RWPE1 (cell line): Measurements from ENCODE around the gene SUPV3L1.

Source experiments
- CTCF ChIA-PET: fragments of 350-600 bp; sonication (Branson Sonifier 250); formaldehyde crosslinking; extraction: SDS; loops from one replicate; lab custom pipeline; 2021; lab: Yijun Ruan, JAX
- POLR2A ChIA-PET: fragments of 400-600 bp; formaldehyde crosslinking; extraction: SDS; loops from one replicate; lab custom pipeline; 2020; ENCODE audit warnings: antibody characterized with exemption; ENCODE audit not compliant: low non-redundant PET; lab: Yijun Ruan, JAX
- DNase-seq: peaks from one replicate; pipeline ENCODE4 v3.0.0; 2012; ENCODE audit warnings: low spot score
- H3K27ac ChIP-seq: fragments of 450-650 bp; 2 replicates; pipeline ENCODE4 v1.5.1; 2017
- TF ChIP-seq, protein P1 (sequence below): fragments of 450-650 bp; conservative IDR thresholded peaks from 2 replicates; pipeline ENCODE4 v1.5.1; 2017; ENCODE audit warnings: low read depth, mild to moderate bottlenecking

The SUPV3L1 gene

DNA sequence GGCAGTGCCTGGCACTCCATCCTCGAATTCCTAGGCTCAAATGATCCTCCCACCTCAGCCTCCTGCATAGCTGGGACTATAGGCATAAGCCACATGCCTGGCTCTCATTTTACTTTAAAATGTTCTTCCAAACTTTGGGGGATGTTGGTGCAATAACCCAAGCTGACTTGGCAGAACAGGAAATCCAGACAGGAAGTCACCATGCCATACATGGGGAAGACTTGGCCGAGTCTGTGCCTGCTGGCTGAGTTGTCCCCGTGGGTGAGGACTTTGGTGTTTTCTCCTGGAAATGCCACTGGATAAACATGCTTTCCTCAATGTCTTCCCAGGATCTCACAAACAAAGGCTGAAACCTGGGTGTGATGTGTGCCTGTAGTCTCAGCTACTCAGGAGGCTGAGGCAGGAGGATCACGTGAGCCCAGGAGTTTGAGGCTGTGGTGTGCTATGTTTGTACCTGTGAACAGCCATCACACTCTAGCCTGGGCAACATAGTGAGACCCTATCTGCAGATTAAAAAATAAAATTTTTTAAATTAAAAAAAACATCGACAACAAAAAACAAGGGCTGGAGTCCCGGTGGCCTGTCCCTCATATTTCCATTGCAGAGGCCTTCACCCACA, 59.9 kb downstream of the SUPV3L1 start:
- peak overlapping the region; percentile 84 for H3K27ac ChIP-seq
- POLR2A ChIA-PET, result no interaction called here
- TF ChIP-seq, protein P1, sequence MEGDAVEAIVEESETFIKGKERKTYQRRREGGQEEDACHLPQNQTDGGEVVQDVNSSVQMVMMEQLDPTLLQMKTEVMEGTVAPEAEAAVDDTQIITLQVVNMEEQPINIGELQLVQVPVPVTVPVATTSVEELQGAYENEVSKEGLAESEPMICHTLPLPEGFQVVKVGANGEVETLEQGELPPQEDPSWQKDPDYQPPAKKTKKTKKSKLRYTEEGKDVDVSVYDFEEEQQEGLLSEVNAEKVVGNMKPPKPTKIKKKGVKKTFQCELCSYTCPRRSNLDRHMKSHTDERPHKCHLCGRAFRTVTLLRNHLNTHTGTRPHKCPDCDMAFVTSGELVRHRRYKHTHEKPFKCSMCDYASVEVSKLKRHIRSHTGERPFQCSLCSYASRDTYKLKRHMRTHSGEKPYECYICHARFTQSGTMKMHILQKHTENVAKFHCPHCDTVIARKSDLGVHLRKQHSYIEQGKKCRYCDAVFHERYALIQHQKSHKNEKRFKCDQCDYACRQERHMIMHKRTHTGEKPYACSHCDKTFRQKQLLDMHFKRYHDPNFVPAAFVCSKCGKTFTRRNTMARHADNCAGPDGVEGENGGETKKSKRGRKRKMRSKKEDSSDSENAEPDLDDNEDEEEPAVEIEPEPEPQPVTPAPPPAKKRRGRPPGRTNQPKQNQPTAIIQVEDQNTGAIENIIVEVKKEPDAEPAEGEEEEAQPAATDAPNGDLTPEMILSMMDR, result no peak
- CTCF ChIA-PET, result interaction anchor here (0.6 to 2.0 kb wide), 4 partner anchors 124 to 168 kb away, joined by 4 to 8 read pairs (median 6); no protein-coding TSS in a partner anchor
- no peak for DNase-seq

- TF ChIP-seq, protein P1, result no peak
- CTCF ChIA-PET, result interaction anchor here (1.1 to 2.0 kb wide), 2 partner anchors 152 to 168 kb away, joined by 6 to 8 read pairs; no protein-coding TSS in a partner anchor
- H3K27ac ChIP-seq, result peak overlapping the region; percentile 84
- POLR2A ChIA-PET, result no interaction called here
- no peak for DNase-seq
These were observed 60.4 kb downstream of the SUPV3L1 start for GRCh38 chr10:69240455-69240854.

GRCh38 chr10:69241575-69241974, 61.5 kb downstream of the SUPV3L1 start:
- TF ChIP-seq, protein P1, result no peak
- ChIA-PET POLR2A (no interaction called here), CTCF (interaction anchor here (0.6 to 1.8 kb wide), 4 partner anchors 37 to 166 kb away, joined by 3 to 10 read pairs (median 3); partner anchors contain the start of gene HK1)
- peak overlapping the region; percentile 84 for H3K27ac ChIP-seq
- DNase-seq, result no peak

DNA sequence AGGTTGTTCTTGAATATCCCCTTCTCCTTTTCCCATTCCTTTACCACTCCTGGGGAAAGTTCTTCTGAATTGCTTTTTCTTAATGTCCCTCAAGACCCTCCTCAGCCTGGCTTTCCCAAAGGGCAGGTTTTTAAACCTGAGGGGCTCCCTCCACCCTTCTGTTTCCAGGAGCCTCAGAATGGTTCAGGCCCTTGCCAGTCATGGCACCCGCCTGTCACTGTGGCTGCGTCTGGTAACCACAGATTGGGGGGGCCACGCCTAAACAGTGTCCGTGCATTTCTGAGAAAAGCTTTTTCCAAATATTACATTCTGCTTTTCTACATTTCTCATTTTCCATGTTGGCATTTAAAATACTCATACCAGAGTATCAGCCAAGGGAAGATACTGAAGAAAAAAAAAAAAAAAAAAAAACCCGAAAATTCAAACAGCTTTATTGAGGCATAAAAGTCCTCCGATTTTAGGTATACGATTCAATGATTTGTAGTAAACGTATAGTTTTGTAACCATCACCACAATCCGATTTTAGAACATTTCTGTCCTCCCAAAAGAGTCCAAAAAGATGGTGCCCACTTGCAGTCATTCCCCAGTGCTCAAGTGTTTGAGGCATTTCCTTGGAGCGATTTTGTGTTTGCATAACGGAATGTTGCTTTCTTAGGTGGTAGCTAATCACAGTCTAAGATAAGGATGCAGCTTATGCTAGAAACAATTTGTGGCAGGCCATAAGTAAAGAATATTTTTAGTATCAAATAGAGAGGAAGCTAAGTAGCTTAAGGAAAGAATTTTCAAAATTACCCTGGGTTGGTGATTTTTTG, 62.2 kb downstream of the SUPV3L1 start:
- TF ChIP-seq, protein P1, result no peak
- ChIA-PET CTCF (interaction anchor here (0.6 to 1.8 kb wide), 6 partner anchors 36 to 165 kb away, joined by 3 to 10 read pairs (median 3); partner anchors contain the start of gene HK1), POLR2A (no interaction called here)
- peak overlapping the region; percentile 84 for H3K27ac ChIP-seq
- DNase-seq, result no peak

DNA sequence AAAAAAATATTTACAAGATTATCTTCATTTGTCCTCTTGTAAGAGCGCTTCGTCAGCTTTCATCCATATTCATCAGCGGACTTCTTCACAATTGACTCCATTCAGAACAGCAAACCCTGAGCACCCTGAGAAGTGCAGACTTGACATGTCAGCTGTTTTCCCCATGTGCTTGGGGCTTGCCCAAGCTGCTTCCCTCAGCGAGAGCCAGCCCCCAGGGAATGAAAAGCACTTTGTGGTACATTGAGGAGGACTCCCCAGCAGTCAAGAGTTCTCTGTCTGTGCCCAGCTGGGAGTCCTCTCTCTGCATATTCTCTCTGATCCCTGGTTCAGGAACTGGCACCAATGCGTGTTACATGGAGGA, 62.8 kb downstream of the SUPV3L1 start:
- TF ChIP-seq, protein P1, result no peak
- peak overlapping the region; percentile 24; the same call in 1 of the 2 replicates for H3K27ac ChIP-seq
- CTCF ChIA-PET, result interaction anchor here (0.7 to 1.8 kb wide), 4 partner anchors 35 to 150 kb away, joined by 3 to 10 read pairs (median 4); partner anchors contain the start of gene HK1
- DNase-seq, result no peak
- POLR2A ChIA-PET, result no interaction called here

GRCh38 chr10:69243817-69244216, 63.8 kb downstream of the SUPV3L1 start:
- H3K27ac ChIP-seq, result peak overlapping the region; percentile 24
- POLR2A ChIA-PET, result no interaction called here
- CTCF ChIA-PET, result no interaction called here
- TF ChIP-seq, protein P1, result no peak
- no peak for DNase-seq
